ENCODE measurements around the gene ZNF554. TPM values are rescaled to one million over a fixed set of nuclear protein-coding genes. Genes with fewer than 3 reads are reported as not detected.

The ZNF554 gene
- total RNA-seq, 4 donors from 2014 or later: 6.2 to 8.6 (median 7.3) TPM

- 87 to 88% methylated on average over 32 of the region's 32 CpGs for WGBS, 2 donors
- no peak for TF ChIP-seq CTCF (IDR thresholded peaks at IDR 0.05)
- no peak for TF ChIP-seq POLR2A (IDR thresholded peaks at IDR 0.05)
- intact Hi-C loops (cut with DNase I; ENCODE audit: low total_unique reads): loop anchor here (10.0 kb wide), 1 partner anchor 223 kb away; no protein-coding TSS in a partner anchor
- no peak overlapping the region for H3K4me3 ChIP-seq (ENCODE audit: low read depth, poor library complexity, severe bottlenecking)
- no peak for DNase-seq (ENCODE audit: low spot score in 2 of 2)
These were observed 58.0 kb downstream of the ZNF554 start for GRCh38 chr19:2877398-2878331.

GRCh38 chr19:2883686-2884439 lies 64.2 kb downstream of the ZNF554 start:
- 79 to 81% methylated on average over 14 of the region's 14 CpGs for WGBS, 2 donors
- TF ChIP-seq POLR2A (IDR thresholded peaks at IDR 0.05) (no peak), CTCF (IDR thresholded peaks at IDR 0.05) (no peak)
- intact Hi-C loops (cut with DNase I; ENCODE audit: low total_unique reads): no loop called here
- no peak overlapping the region for H3K4me3 ChIP-seq (ENCODE audit: low read depth, poor library complexity, severe bottlenecking)
- no peak for DNase-seq (ENCODE audit: low spot score in 2 of 2)

- WGBS, 2 donors: 84 to 86% methylated on average over 17 of the region's 17 CpGs
- TF ChIP-seq CTCF (IDR thresholded peaks at IDR 0.05) (no peak), POLR2A (IDR thresholded peaks at IDR 0.05) (no peak)
- DNase-seq (ENCODE audit: low spot score in 2 of 2): no peak
- intact Hi-C loops (cut with DNase I; ENCODE audit: low total_unique reads): no loop called here
- H3K4me3 ChIP-seq (ENCODE audit: low read depth, poor library complexity, severe bottlenecking): no peak overlapping the region
These were observed 66.1 kb downstream of the ZNF554 start for GRCh38 chr19:2885736-2886135.

Other genes with a start within 250 kb of the ZNF554 start
- 1 to 10 TPM in 3 of 4 donors, under 1 TPM in 1; 0.59 to 3.4 (median 2.4) TPM for gene GNG7, start 117.2 kb upstream of the ZNF554 start, total RNA-seq
- 1 to 10 TPM in 3 of 4 donors, under 1 TPM in 1; 0.46 to 6.1 (median 3.4) TPM for gene DIRAS1, start 98.5 kb upstream of the ZNF554 start, total RNA-seq
- 10 to 100 TPM; 20.2 to 27.0 (median 21.6) TPM for gene SLC39A3, start 79.9 kb upstream of the ZNF554 start, total RNA-seq
- 10 to 100 TPM; 37.9 to 49.5 (median 44.1) TPM for gene SGTA, start 36.6 kb upstream of the ZNF554 start, total RNA-seq
- 10 to 100 TPM; 35.9 to 56.5 (median 43.7) TPM for gene THOP1, start 34.4 kb upstream of the ZNF554 start, total RNA-seq
- gene ZNF555, start 21.6 kb downstream of the ZNF554 start, total RNA-seq: 1 to 10 TPM; 2.4 to 5.5 (median 3.6) TPM
- gene ZNF556, start 47.5 kb downstream of the ZNF554 start, total RNA-seq: under 1 TPM in 1 of 4 donors, not detected in 3; 0.03 TPM
- gene ZNF57, start 81.1 kb downstream of the ZNF554 start, total RNA-seq: 10 to 100 TPM; 21.0 to 33.9 (median 29.2) TPM
- 1 to 10 TPM; 3.7 to 5.9 (median 4.8) TPM for gene ZNF77, start 125.1 kb downstream of the ZNF554 start, total RNA-seq
- 1 to 10 TPM in 2 of 4 donors, not detected in 2; 1.5 to 1.8 TPM for gene TLE6, start 157.7 kb downstream of the ZNF554 start, total RNA-seq
- gene TLE2, start 209.4 kb downstream of the ZNF554 start, total RNA-seq: 10 to 100 TPM; 25.3 to 40.1 (median 33.5) TPM
- gene TLE5, start 242.6 kb downstream of the ZNF554 start, total RNA-seq: 100 to 1,000 TPM; 329 to 533 (median 387) TPM

Measured in lower leg skin (tissue), 4 donors.